Gastrocnemius medialis (tissue), 4 donors: Measurements from ENCODE around the gene RNF144A. TPM values are rescaled to one million over a fixed set of nuclear protein-coding genes. Genes with fewer than 3 reads are reported as not detected.
"Not testable (repeated sequence)": the region's sequence is repeated elsewhere in the genome, so short reads cannot be mapped to it uniquely, and the experiment has no call there.

Source experiments
- ATAC-seq, 2 donors: fragments of 150-250 bp; one replicate each; pipeline ENCODE4 v1.9.1; 2016
- DNase-seq, 2 donors: peaks; one replicate each; pipeline ENCODE4 v3.0.0-alpha.2; 2019
- H3K27ac ChIP-seq, 4 donors: fragments of 200-600 bp; sonication (generic); 1 replicate in 1 of 4; 2 replicates in 3 of 4; pipeline ENCODE4 v1.5.1; 2016 to 2018; ENCODE audit warnings: mild to moderate bottlenecking in 2 of 4, moderate library complexity in 1 of 4
- H3K27me3 ChIP-seq, 3 donors: fragments of 200-600 bp; sonication (generic) in 2 of 3; 1 replicate in 1 of 3; 2 replicates in 2 of 3; pipeline versions ENCODE4 v1.5.1 to v1.6.0; 2016 to 2019; ENCODE audit warnings: mild to moderate bottlenecking in 1 of 3, moderate library complexity in 1 of 3
- H3K36me3 ChIP-seq, 2 donors: fragments of 200-600 bp; sonication (generic) in 1 of 2; one replicate each; pipeline ENCODE4 v1.5.1; 2017 to 2018
- H3K4me1 ChIP-seq, 2 donors: fragments of 200-600 bp; sonication (generic) in 1 of 2; one replicate each; pipeline ENCODE4 v1.5.1; 2016 to 2017; ENCODE audit warnings: mild to moderate bottlenecking in 2 of 2
- H3K4me3 ChIP-seq, 4 donors: fragments of 200-600 bp; sonication (generic) in 3 of 4; 1 replicate in 1 of 4; 2 replicates in 3 of 4; pipeline ENCODE4 v1.5.1; 2016 to 2019; ENCODE audit warnings: mild to moderate bottlenecking in 2 of 4
- H3K9me3 ChIP-seq, 3 donors: fragments of 200-600 bp; sonication (generic) in 2 of 3; 1 replicate in 1 of 3; 2 replicates in 2 of 3; pipeline ENCODE4 v1.5.1; 2016 to 2019
- CTCF ChIP-seq, 5 experiments: fragments of 450-650 bp in 3 of 5; fragments of 200-600 bp in 2 of 5; sonication (generic) in 2 of 5; IDR thresholded peaks in 4 of 5; conservative IDR thresholded peaks in 1 of 5; 1 replicate in 4 of 5; 2 replicates in 1 of 5; pipeline ENCODE4 v1.5.1; 2016 to 2019; ENCODE audit warnings: antibody characterized with exemption in 5 of 5, mild to moderate bottlenecking in 3 of 5, moderate library complexity in 3 of 5
- POLR2A ChIP-seq, 2 donors: fragments of 450-650 bp; IDR thresholded peaks; one replicate each; pipeline ENCODE4 v1.6.1; 2017; ENCODE audit warnings: antibody characterized with exemption in 2 of 2, mild to moderate bottlenecking in 2 of 2, moderate library complexity in 2 of 2
- in situ Hi-C, 4 donors: fragments of 200-750 bp; cut with MboI; loops; one replicate each; pipeline versions ENCODE4 v1.15.0 to v1.8.0; 2017; ENCODE audit warnings: low sequenced_read_pairs in 4 of 4
- intact Hi-C: fragments of 100-400 bp; cut with DNase I; formaldehyde crosslinking; loops from one replicate; pipeline ENCODE4 v1.15.1; 2023; ENCODE audit warnings: low total_unique reads
- total RNA-seq, 4 donors: library from RNA; depleted of rRNA; stranded (reverse); fragments of >200 nt; gene quantifications; one replicate each; pipeline versions ENCODE4 v1.1.0 to v1.2.3, GENCODE V29; 2016

Gene RNF144A
- total RNA-seq, 4 donors from 2014 or later: 4.9 to 16.2 (median 10.2) TPM

GRCh38 chr2:6887751-6888192, 29.4 kb upstream of the RNF144A start:
- Histone ChIP-seq H3K9me3 (no peaks in the 10 kb centered on the region), H3K27ac (no peak overlapping the region), H3K4me3 (no peak overlapping the region), H3K36me3 (no peaks in the 10 kb centered on the region), H3K27me3 (no peaks in the 10 kb centered on the region), H3K4me1 (peaks cover 17 to 19% of the 10 kb centered on the region in 2 donors)
- in situ Hi-C loops: no loop called here
- intact Hi-C loops: no loop called here
- no peak for DNase-seq
- TF ChIP-seq POLR2A (IDR thresholded peaks at IDR 0.05) (no peak), CTCF (IDR thresholded peaks at IDR 0.05 in 4 of 5, conservative IDR thresholded peaks at IDR 0.05 in 1 of 5) (no peak)
- ATAC-seq: no peak

GRCh38 chr2:6888724-6889123, 28.5 kb upstream of the RNF144A start:
- peaks cover 7 to 9% of the 10 kb centered on the region in 2 donors for H3K4me1 ChIP-seq
- in situ Hi-C loops (no loop called here), intact Hi-C loops (no loop called here)
- no peaks in the 10 kb centered on the region for H3K9me3 ChIP-seq
- no peak overlapping the region for H3K27ac ChIP-seq
- no peak overlapping the region for H3K4me3 ChIP-seq
- no peaks in the 10 kb centered on the region for H3K27me3 ChIP-seq
- ATAC-seq (no peak), DNase-seq (no peak)
- no peak for TF ChIP-seq POLR2A (IDR thresholded peaks at IDR 0.05)
- TF ChIP-seq CTCF (IDR thresholded peaks at IDR 0.05 in 4 of 5, conservative IDR thresholded peaks at IDR 0.05 in 1 of 5): no peak
- H3K36me3 ChIP-seq: no peaks in the 10 kb centered on the region

GRCh38 chr2:6893876-6894482, 23.2 kb upstream of the RNF144A start:
- Histone ChIP-seq H3K4me1 (no peaks in the 10 kb centered on the region), H3K9me3 (no peaks in the 10 kb centered on the region), H3K4me3 (no peak overlapping the region), H3K27ac (no peak overlapping the region), H3K36me3 (no peaks in the 10 kb centered on the region), H3K27me3 (no peaks in the 10 kb centered on the region)
- no peak for TF ChIP-seq CTCF (IDR thresholded peaks at IDR 0.05 in 4 of 5, conservative IDR thresholded peaks at IDR 0.05 in 1 of 5)
- no peak for TF ChIP-seq POLR2A (IDR thresholded peaks at IDR 0.05)
- DNase-seq (no peak), ATAC-seq (no peak)
- intact Hi-C loops: no loop called here
- in situ Hi-C loops: no loop called here

- intact Hi-C loops: loop anchor here (1.0 kb wide), 1 partner anchor 147 kb away; no protein-coding TSS in a partner anchor
- no peaks in the 10 kb centered on the region for H3K9me3 ChIP-seq
- no peak overlapping the region for H3K4me3 ChIP-seq
- ATAC-seq (peak; percentile 66), DNase-seq (no peak)
- H3K36me3 ChIP-seq: no peaks in the 10 kb centered on the region
- no peaks in the 10 kb centered on the region for H3K4me1 ChIP-seq
- in situ Hi-C loops: loop anchor here in 1 of 4 donors (5.0 kb wide), 1 partner anchor 145 kb away; no protein-coding TSS in a partner anchor
- TF ChIP-seq CTCF (IDR thresholded peaks at IDR 0.05 in 4 of 5, conservative IDR thresholded peaks at IDR 0.05 in 1 of 5) (peak; percentile 56 to 81 (median 68)), POLR2A (IDR thresholded peaks at IDR 0.05) (no peak)
- H3K27me3 ChIP-seq: no peaks in the 10 kb centered on the region
- H3K27ac ChIP-seq: no peak overlapping the region
These were observed 20.1 kb upstream of the RNF144A start for GRCh38 chr2:6896930-6897759.

- H3K36me3 ChIP-seq, H3K4me3 ChIP-seq, ATAC-seq, DNase-seq, H3K4me1 ChIP-seq, H3K27ac ChIP-seq, H3K9me3 ChIP-seq, H3K27me3 ChIP-seq, intact Hi-C loops: not testable (repeated sequence)
- in situ Hi-C loops: loop anchor here in 2 of 4 donors (5.0 to 10.0 kb wide), 2 partner anchors 140 to 142 kb away; no protein-coding TSS in a partner anchor
These were observed 14.6 kb upstream of the RNF144A start for GRCh38 chr2:6902581-6902980.
